ENCODE data around the gene ARHGEF10L.

Gene ARHGEF10L

DNA sequence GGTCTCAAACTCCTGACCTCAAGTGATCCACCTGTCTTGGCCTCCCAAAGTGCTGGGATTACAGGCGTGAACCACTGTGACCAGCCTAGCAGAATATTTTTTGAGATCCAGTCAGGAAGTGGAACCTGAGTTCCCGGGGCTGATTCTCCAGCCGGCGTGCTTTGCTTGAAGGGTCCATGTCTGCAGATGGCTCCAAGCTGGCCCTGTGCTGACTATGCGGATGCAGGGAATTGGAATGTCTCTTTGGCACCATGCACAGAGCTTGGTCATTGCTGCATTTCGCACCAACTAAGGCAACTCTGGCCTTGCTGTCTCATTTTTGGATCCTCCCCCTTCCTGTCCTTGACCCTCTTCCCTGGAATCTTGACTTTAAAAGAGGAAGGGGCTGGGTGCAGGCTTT lies 28.1 kb downstream of the ARHGEF10L start:
- no peak for DNase-seq (ENCODE audit: low spot score)

DNA sequence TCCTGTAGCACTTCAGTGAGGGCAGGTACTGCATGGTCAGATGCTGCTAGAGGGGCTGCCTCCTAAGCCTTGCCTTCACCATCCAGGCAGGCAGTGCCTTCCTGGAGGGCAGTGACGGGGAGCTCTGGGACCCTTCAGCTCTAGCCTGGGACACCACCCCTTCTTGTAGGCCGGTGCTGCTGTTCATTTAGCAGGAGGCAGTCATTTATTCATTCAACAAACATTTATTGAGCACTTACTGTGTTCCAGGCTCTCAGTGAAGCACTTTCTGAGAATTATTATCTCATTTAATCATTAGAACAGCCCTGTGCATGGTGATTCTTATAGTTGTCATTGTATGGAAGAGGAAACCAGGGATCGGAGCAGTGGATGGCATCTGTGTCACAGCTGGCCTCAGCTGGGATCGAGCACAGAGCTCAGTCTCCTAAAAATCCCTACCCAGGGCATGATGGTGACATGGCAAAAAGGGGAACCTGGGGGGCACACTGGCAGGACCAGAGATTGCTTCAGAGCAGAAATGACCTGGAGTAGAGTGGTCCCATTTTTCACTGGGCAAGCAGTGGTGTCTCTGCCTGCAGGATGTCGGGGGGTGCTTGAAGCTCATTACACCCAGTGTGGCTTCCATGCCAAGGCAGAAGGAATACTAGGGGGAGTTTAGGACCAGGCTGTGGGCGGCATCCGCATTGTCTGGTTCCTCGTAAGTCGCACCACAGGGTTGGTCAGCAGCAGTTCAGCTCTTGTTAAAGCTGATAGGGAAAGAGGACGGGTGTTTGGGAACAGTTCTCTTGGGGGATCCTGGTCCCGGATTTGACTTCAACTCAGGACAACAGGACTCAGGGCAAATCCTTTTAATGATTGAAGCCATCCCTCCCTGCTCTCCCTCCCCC lies 28.8 kb downstream of the ARHGEF10L start:
- DNase-seq (ENCODE audit: low spot score): no peak

DNA sequence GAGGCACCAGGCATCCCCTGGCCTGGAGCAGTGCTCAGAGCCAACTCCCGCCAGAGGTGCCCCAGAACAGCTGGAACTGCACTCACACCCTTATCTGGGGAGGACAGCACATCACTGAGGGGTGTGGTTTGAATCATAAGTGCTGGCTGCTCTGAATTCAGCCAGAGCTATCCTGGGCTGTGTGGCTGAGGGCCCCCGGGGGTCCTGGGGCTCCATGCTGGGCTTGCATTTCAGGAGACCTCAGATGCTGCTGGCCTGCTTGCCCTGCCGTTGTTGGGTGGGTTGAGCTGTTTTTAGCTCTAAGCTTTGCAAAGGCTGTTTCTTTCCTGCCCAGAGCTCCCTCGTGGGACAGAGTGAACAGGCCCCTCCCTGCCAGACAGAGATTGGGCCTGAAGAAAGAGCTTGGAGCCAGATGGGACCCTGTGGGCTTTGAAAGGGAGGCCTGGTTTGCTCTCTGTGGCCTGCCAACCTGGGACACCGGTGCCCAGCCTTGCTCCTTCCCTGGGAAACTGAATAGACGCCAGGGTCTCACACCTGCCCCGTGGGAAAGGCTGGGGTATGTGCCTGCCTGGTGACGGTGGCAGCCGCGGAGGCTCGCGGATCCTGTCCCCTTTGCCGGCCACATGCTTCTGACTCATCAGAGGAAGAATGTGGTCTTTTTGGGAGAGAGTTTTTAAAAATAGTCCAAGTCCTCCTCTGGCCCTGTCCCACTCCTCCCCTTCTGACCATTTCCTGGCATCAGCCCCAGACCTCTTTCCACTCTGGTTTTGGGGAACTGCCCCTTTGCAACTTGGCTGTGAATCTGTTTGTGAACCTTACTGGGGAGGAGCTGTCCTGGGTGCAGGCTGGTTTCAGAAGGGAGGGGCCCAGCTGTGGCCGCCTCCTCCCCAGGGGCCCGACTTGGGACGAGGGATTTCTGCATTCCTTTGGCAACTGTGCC lies 30.0 kb downstream of the ARHGEF10L start:
- peak; percentile 30 for DNase-seq (ENCODE audit: low spot score)

DNA sequence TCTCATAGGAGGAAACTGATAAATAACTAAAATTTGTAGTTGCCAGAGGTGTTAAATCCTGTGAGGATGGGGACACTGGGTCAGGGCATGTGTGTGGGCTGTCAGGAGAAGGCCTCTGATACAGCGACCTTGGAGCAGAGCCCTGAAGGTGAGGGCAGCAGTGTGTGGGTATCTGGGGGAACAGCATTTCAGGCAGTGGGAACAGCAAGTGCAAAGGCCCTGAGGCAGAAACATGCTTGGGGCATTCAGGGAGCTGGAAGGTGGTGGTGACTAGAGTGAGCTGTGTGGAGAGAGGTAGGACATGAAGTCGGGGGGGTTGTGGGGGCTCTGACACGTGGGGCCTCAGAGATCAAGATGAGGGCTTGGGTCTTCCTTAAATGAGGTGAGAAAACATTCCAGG lies 30.7 kb downstream of the ARHGEF10L start:
- DNase-seq (ENCODE audit: low spot score): no peak

DNA sequence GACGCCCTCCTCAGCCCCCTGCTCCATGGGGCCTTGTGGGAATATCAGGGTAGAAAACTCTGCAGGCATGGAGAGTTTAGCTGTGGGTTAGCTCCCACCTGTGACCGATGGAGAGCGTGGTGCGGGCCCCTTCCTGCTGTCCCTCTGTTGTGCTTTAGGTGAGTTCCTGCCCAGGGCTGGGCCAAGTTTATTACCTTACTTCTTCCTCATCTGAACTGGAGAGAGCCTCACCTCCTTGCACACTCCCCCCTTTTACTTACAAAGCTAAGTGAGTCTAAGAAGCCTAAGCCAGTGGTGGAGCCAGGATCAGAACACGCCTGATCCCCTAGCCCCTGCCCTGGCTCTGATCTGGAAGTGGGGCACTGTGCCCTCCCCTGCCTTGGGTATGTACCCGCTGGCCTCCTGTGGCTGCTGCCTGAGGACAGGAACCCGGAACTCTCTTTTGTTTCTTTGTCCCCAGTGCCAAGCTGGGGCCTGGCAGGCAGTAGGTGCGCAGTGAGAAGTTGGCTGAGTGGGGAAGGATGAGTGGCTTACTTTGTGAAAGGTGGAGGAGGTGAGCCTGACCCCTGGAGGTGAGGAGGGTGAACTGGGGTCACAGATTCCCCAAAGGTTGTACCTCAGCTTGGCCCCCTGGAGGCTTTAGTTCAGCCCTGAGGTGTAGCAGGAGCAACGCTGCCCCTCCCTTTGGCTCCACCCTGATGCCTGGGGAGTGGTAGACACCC lies 32.9 kb downstream of the ARHGEF10L start:
- no peak for DNase-seq (ENCODE audit: low spot score)

DNA sequence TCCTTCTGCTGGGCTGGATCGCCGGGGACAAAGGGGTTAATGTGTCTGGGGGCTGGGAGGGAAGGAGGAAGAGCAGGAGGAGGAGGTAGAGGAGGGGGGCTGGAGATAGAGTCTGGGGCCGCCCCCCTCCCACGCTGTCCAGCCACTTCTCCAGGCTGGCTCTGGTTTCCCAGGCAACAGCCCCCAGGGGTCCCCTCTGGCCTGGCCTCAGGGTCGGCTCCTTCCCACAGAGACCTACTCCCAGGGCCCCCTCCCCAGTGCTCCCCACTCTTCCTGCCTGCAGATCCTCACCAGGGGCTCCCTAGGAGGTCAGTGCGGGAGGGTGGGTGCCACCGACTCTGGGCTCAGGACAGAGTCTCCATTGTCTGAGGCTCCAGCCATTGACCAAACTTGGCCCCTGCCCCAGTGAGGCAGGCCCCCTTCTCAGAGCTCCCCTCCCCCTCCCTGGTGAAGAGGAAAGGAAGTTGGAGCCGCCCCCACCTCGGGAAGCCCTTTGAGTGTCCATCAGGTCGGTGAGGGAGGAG lies 34.1 kb downstream of the ARHGEF10L start:
- DNase-seq (ENCODE audit: low spot score): no peak

DNA sequence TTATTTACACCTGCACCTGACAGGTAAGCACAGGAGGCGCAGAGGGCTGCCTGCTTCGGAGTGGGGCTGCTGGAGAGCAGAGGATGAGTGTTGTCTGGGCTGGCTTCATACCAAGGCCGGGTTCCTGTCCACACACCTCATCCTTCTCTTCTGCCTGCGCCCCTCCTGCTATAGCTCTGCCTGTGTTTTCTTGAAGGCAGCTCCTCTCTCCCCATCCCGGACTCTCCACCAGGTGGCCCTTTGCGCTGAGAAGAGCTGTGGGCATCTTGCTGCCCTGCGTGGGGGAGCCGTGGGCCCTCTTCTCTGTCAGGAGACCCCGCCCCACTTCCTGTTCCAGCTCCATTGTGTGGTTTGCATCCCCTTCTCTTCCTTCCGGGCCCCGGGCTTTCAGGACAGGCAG lies 35.0 kb downstream of the ARHGEF10L start:
- no peak for DNase-seq (ENCODE audit: low spot score)

DNA sequence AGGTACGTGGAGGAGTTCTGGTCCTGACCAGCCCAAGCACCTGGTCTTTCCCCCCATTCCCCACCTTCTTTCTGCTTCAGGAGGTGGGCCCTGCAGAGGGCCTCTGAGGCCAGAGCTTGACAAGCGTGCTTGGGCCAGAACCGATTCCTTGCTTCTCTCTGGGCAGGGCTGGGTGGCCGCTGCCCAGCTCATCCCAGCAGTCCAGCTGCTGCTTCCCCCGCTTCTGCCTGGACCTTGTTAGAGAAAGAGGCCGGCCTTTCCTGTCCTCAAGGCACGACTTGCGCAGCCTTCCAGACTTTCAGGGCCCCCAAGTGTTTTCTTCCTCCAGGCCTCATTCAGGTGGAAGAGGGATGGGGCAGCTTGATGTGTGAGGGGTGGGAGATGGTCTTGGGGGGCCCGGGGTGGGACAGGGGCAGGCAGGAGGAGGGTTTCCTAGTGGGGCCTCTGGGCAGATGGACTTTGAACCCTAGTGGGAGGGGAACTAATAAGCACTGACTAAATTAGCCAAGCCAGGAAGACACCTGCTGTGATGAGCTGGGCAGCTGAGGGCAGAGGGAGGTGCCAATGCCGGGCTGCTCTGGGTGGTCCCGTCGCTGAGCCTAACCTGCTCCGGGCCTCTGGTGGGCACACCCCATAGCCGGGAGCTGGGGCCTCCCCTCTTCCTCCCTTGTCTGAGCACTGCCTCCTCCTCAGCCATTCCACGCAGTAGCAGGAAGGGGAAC lies 36.5 kb downstream of the ARHGEF10L start:
- no peak for DNase-seq (ENCODE audit: low spot score)

DNA sequence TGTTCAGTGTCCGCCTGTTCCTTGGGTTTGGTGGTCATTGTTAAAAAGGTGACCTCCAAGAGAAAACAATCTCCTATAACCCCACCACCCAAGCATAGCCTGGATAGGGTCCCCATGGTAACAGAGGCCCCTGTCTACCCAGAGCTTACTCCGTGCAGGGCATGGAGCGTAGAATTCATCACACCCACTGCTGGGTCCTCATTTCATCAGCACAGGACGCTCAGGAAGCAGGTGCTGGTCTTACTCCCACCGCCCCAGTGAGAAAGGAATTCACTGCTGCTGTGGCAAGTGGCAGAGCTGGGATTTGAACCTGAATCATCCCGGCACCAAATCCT lies 37.0 kb downstream of the ARHGEF10L start:
- no peak for DNase-seq (ENCODE audit: low spot score)

DNA sequence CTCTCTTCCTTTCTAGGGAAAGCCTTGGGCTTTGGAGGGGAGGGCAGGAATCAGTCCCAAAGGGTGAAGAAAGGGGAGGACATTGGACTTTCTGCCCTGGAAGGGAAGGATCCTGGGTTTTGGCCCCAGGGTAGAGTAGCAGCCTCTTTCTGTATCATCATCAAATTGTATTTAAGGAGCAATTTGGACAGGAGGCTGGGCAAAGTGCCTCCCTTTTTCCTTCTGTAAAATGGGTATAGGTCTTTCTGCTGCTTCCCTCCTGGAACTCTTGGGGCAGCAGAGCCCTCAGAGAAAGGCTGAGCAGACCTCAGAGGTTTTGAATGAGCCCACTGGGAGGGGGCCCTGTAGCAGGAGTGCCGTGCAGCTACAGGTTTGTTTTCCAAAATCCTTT lies 38.4 kb downstream of the ARHGEF10L start:
- no peak for DNase-seq (ENCODE audit: low spot score)

DNA sequence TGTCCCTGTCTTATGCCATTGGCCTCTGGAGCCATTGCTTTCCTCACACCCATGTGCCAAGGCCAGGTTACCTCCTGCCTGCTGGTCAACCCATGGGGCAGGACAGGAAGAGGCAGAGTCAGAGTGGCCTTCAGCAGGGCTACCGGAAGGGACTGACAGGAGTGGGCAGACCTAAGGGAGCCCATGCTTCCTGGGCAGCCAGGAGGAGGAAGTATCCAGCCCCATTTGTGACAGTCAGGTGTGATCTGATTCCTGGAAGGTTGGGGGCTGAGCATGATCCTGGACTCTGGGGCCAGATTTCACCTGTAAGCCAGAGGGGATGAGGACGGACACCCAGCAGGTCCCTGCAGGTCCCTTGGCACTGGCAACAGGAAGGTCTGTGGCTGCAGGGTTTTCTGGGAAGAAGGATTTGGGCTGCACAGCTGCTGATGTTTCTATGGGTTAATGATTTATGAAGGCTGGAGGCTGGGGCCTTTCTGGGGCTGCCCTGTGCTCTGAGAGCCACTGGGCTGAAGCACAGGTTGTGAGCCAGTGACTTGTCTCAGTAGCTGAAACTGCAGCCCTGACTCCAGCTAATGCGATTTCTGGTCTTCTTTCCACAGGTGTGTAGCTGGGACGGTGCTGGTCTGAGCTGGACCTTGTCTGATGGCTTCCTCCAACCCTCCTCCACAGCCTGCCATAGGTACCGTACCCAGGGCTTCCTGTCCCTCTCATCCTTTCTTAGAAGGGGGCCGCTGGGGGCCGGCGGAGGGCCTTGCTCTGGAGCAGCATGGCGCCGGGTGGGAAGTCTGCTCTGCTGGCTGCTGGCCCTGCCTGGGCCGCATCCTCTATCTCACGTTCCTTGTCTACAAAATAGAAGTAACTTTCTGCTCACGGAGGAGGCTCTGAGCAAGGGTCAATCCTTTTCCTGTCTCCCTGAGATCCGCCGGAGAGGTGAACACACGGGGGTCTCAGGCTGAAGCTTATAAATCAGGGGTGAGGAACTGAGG lies 40.7 kb downstream of the ARHGEF10L start:
- no peak for DNase-seq (ENCODE audit: low spot score)

DNA sequence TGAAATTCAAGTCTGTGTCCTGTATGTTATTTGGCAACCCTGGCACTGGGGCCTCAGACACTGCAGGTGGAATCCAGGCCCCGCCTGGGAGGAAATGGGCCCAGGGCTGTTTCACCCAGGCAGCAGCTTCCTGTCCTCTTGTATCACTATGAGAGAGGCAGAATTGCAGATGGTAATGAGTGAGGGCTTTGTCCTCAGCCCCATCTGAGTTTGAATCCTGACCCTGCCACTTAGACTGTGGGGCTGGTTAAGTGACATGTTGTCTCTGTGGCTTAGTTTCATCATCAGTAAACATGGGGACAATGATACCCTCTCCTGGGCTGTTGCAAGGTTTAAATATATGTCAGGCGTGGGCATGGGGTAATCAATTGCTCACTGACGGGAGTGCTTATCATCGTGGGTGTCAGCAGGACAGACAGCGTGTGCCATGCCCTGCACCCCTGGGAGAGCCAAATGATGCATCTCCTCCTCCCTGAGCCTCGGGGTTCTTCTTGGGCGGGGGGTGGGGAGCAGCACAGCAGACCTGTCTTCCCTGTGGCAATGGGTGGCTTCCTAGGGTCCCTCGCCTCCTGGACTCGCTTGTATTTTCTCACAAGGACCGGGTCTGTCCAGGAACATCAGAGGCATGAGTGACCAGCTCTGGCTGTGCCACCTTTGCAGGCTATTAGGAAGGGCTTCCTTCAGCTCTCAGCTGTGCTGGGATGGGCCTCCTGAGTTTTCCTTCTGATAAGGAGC lies 42.1 kb downstream of the ARHGEF10L start:
- DNase-seq (ENCODE audit: low spot score): no peak

DNA sequence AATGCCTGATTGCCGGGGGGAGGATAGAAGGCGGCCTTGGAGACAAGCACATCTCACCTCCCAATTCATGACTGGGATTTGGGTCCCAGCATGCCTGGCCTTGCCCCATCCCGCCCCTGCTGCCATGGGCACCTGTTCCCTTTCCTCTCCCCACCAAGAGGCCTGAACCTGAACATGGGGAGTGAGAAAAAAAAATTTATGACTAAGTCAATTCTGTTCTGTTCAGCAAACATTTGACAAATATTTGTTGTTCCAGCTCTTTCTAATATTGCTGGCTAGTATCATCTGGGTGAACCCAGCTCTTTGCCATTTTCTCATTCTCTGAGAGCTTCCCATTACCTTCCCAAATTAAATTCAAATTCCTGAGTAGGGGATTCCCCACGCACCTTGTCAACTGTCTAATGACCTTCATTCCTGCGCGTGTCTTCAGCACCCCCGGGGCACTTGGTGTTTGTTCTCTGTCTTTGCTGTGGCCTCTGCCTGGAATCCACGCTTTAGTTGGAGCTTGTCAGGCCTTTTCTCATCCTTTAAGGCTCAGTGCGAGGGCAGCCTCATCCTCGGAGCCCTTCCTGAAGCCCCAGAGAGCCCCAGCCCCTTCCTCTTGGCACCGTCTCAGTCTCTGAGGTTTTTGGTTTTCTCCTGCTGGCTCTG lies 42.8 kb downstream of the ARHGEF10L start:
- DNase-seq (ENCODE audit: low spot score): no peak

DNA sequence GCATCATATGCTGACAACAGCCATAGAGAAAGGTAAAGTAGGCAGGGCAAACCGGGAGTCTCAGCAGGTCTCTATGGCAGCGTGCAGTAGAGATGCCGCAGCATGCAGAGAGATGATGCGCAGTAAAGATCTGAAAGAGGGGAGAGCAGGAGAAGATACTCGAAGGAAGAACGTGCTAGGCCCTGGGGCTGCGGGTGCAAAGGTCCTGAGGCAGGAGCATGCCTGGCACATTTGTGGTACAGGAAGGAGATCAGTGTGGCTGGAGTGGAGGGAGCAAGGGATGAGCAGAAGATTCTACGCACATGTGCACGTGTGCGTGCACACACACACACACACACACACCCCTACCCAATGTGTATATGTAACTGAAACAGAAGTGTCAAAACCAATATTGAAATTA lies 45.0 kb downstream of the ARHGEF10L start:
- DNase-seq (ENCODE audit: low spot score): no peak

DNA sequence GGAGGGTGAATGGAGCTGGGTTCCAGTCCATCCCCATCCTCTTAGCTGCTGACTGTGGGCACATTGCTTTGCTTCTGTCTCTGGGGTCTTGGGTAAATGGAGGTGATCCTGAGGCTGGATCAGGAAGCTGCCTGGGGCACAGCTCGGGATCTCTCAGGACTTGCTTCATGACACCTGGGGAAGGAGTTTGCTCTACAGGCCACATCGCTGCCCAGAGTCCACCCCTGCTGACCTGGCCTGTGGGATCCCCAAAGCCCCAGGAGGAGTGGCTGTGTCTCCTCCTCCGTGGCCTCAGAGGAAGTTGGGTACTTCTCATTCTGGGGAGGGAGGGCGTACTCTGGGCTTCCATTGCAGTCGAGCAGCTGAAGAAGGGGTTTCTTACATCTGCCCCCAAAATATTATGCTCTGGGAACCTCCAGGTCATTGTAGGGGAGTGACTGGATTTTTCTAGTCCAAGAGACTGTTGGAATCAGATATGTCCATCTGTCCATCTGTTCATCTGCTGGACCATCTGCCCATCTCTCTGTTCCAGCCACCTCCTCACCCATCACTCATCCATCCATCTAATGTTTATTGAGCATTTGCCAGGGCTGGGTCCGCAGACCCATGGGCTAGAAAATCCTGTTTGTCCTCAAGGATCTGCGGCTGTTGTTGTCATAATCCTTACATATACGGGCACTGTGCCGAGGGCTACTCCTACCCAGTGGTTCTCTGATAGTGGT lies 45.9 kb downstream of the ARHGEF10L start:
- no peak for DNase-seq (ENCODE audit: low spot score)

DNA sequence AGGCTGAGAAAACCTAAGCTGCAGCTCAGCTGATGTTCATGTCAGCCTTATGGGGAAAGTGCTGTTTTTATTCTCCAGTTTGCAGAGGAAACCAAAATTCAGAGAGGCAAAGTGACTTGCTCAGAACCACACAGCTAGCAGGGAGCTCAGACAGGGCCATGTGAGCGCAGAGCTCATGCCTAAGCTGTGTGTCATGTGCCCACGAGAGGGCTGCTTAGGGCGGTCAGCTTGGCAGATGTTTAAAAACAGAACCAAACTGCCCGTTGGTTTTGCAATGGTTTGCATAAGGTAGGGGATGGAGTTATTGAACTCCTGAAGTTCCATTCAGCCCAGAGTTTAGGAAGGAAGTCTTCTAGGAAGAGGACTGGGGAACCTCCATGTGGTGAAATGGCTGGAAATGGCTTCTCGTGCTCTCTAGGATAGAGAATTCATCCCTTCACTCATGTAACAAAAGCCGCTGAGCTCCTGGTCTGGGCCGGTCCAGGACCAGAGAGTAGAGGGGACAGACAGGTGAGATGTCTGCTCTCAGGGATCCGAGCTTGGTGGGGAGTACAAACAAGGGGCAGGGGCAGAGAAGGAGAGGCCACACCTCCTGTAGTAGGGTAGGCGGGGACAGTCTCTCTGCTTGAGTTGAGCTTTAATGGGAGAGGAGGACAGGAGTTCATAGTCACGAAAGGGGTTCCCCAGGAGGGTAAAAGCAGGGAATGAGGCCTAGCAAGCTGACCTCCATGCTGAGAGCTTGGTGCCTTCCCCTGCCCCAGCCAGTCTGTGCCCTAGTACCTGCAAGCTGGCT lies 46.9 kb downstream of the ARHGEF10L start:
- no peak for DNase-seq (ENCODE audit: low spot score)

DNA sequence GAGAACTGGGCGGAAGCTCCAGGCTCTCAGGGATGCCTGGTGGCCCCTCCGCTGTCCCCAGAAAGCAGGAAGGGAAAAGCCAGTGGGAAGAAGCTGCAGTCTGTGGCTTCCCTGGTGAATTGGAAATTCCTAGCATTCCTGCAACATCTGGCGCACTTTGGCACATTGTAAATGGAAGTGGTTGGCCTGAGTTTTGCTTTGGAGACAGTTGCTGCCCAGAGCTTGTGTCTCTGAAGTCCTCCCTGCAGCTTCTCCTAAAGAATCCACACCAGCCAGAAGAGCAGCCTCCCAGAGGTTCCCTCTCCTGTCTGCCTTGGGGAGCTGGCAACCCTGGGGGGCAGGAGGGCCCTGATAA lies 48.2 kb downstream of the ARHGEF10L start:
- DNase-seq (ENCODE audit: low spot score): no peak

Data from hematopoietic multipotent progenitor cell treated with erythropoietin and hydrocortisone succinate and interleukin-3 and kit ligand, for 15 days (in vitro differentiated cells).